Tibial nerve (tissue), 4 donors: ENCODE measurements around the gene LLGL1. TPM values are rescaled to one million over a fixed set of nuclear protein-coding genes. Genes with fewer than 3 reads are reported as not detected.
A peak's percentile ranks its signal among the peaks of the same experiment; 100 is the strongest.

Experiments used
- DNase-seq, 2 donors: peaks; one replicate each; pipeline ENCODE4 v3.0.0-alpha.2; 2019; ENCODE audit warnings: low spot score in 2 of 2
- H3K27ac ChIP-seq, 4 donors: fragments of 200-600 bp; sonication (generic) in 3 of 4; one replicate each; pipeline ENCODE4 v1.5.1; 2017 to 2019; ENCODE audit warnings: mild to moderate bottlenecking in 1 of 4
- H3K27me3 ChIP-seq, 2 donors: fragments of 200-600 bp; sonication (generic) in 1 of 2; one replicate each; pipeline versions ENCODE4 v1.5.1 to v1.6.0; 2017 to 2019
- H3K36me3 ChIP-seq, 3 donors: fragments of 200-600 bp; sonication (generic); one replicate each; pipeline ENCODE4 v1.5.1; 2018 to 2019
- H3K4me1 ChIP-seq, 4 donors: fragments of 200-600 bp; sonication (generic) in 3 of 4; one replicate each; pipeline ENCODE4 v1.5.1; 2017 to 2019
- H3K4me3 ChIP-seq, 4 donors: fragments of 200-600 bp; sonication (generic) in 3 of 4; one replicate each; pipeline ENCODE4 v1.5.1; 2017 to 2019; ENCODE audit warnings: mild to moderate bottlenecking in 1 of 4, moderate library complexity in 1 of 4
- H3K9me3 ChIP-seq, 4 donors: fragments of 200-600 bp; sonication (generic) in 3 of 4; one replicate each; pipeline ENCODE4 v1.5.1; 2017 to 2019
- EP300 ChIP-seq, 2 donors: sonication (generic); formaldehyde crosslinking; IDR thresholded peaks; one replicate each; pipeline ENCODE4 v1.6.1; 2017; ENCODE audit warnings: antibody characterized with exemption in 2 of 2, mild to moderate bottlenecking in 1 of 2
- POLR2A ChIP-seq, 2 donors: fragments of 450-650 bp; IDR thresholded peaks; one replicate each; pipeline ENCODE4 v1.6.1; 2017; ENCODE audit warnings: antibody characterized with exemption in 2 of 2, mild to moderate bottlenecking in 2 of 2, moderate library complexity in 2 of 2
- WGBS, 2 donors: methylation state at CpG; one replicate each; pipeline ENCODE4 v1.1.5; 2018; 5-methylcytosine and 5-hydroxymethylcytosine counted together
- total RNA-seq, 4 donors: library from RNA; depleted of rRNA; stranded (reverse); fragments of >200 nt; gene quantifications; one replicate each; pipeline ENCODE4 v1.1.0, GENCODE V29; 2016
- TF ChIP-seq, protein P1 (sequence below), 5 experiments: fragments of 200-600 bp in 3 of 5; fragments of 450-650 bp in 2 of 5; sonication (generic) in 3 of 5; IDR thresholded peaks; one replicate each; pipeline ENCODE4 v1.5.1; 2016 to 2019; ENCODE audit warnings: antibody characterized with exemption in 5 of 5, mild to moderate bottlenecking in 3 of 5, moderate library complexity in 2 of 5

The LLGL1 gene
- total RNA-seq, 4 donors from 2014 or later: 20.9 to 30.2 (median 27.9) TPM

GRCh38 chr17:18226284-18226945 is 980 bp downstream of the LLGL1 start:
- peaks cover 0 to 41% (median 16%) of the 10 kb centered on the region in 4 donors for H3K4me1 ChIP-seq
- TF ChIP-seq, protein P1, sequence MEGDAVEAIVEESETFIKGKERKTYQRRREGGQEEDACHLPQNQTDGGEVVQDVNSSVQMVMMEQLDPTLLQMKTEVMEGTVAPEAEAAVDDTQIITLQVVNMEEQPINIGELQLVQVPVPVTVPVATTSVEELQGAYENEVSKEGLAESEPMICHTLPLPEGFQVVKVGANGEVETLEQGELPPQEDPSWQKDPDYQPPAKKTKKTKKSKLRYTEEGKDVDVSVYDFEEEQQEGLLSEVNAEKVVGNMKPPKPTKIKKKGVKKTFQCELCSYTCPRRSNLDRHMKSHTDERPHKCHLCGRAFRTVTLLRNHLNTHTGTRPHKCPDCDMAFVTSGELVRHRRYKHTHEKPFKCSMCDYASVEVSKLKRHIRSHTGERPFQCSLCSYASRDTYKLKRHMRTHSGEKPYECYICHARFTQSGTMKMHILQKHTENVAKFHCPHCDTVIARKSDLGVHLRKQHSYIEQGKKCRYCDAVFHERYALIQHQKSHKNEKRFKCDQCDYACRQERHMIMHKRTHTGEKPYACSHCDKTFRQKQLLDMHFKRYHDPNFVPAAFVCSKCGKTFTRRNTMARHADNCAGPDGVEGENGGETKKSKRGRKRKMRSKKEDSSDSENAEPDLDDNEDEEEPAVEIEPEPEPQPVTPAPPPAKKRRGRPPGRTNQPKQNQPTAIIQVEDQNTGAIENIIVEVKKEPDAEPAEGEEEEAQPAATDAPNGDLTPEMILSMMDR (IDR thresholded peaks at IDR 0.05): no peak
- TF ChIP-seq POLR2A (IDR thresholded peaks at IDR 0.05) (no peak), EP300 (IDR thresholded peaks at IDR 0.05) (no peak)
- peak overlapping the region; percentile 45 to 77 (median 61) for H3K4me3 ChIP-seq
- peak overlapping the region; percentile 47 to 84 (median 60) for H3K27ac ChIP-seq
- DNase-seq: no peak
- H3K36me3 ChIP-seq: no peaks in the 10 kb centered on the region
- no peaks in the 10 kb centered on the region for H3K27me3 ChIP-seq
- WGBS, 2 donors: 16 to 24% methylated on average over 16 of the region's 16 CpGs
- H3K9me3 ChIP-seq: no peaks in the 10 kb centered on the region

- WGBS, 2 donors: 93 to 96% methylated on average over 5 of the region's 5 CpGs
- Histone ChIP-seq H3K4me3 (no peak overlapping the region), H3K27me3 (no peaks in the 10 kb centered on the region), H3K27ac (no peak overlapping the region), H3K9me3 (no peaks in the 10 kb centered on the region), H3K36me3 (peaks cover 0 to 12% (median 0%) of the 10 kb centered on the region in 3 donors), H3K4me1 (peaks cover 0 to 41% (median 16%) of the 10 kb centered on the region in 4 donors)
- DNase-seq: no peak
- no peak for TF ChIP-seq EP300 (IDR thresholded peaks at IDR 0.05)
- no peak for TF ChIP-seq POLR2A (IDR thresholded peaks at IDR 0.05)
- TF ChIP-seq, protein P1 (IDR thresholded peaks at IDR 0.05): no peak
These were observed 2.2 kb downstream of the LLGL1 start for GRCh38 chr17:18227635-18228034.

DNA sequence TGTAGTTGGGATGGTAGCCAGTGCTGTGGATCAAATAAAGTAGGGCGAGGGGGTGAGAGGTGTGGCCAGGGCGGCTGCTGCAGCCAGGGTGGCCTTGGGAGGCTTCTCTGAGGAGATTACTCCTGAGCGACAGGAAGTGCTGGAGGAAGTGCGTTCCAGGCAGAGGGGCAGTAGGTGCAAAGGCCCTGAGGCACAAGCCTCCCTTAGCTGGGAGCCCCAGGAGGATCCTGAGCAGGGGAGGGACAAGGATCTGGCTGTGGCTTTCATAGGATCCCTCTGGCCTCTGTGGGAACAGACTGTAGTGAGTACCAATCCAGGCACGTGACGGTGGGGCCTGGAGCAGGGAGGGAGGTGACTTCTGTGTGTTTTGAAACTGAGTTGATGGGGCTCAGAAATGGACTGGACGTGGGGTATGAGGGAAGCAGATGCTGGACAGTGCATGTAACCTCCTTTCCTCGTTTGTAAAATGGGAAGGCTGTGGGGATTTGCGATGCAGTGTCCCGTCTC is 2.8 kb downstream of the LLGL1 start:
- no peak for DNase-seq
- 86 to 87% methylated on average over 10 of the region's 10 CpGs for WGBS, 2 donors
- Histone ChIP-seq H3K4me1 (peaks cover 0 to 41% (median 16%) of the 10 kb centered on the region in 4 donors), H3K27ac (no peak overlapping the region), H3K9me3 (no peaks in the 10 kb centered on the region), H3K27me3 (no peaks in the 10 kb centered on the region), H3K4me3 (no peak overlapping the region), H3K36me3 (peaks cover 0 to 17% (median 0%) of the 10 kb centered on the region in 3 donors)
- TF ChIP-seq POLR2A (IDR thresholded peaks at IDR 0.05): no peak
- TF ChIP-seq EP300 (IDR thresholded peaks at IDR 0.05): no peak
- TF ChIP-seq, protein P1 (IDR thresholded peaks at IDR 0.05): no peak

DNA sequence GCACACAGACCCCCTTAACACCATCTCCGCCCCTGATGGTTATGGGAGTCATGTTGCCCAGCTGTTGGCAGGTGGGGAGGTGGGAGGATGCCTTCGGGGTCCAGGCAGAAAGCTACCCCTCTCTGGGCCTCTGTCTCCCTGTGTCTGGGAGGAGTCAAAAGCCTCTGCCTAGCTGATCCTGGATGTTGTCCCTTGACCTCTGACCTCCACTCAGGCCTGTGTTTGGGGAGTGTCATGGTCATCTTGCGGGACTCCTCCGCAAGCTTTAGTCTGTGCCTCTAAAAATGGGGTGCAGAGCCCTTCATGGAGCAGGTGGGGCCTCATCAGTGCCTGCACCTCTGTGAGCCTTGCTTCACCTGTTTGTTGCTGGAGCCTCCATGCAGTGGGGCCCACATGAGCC is 3.8 kb downstream of the LLGL1 start:
- TF ChIP-seq, protein P1 (IDR thresholded peaks at IDR 0.05): no peak
- TF ChIP-seq POLR2A (IDR thresholded peaks at IDR 0.05): no peak
- TF ChIP-seq EP300 (IDR thresholded peaks at IDR 0.05): no peak
- peaks cover 0 to 40% (median 16%) of the 10 kb centered on the region in 4 donors for H3K4me1 ChIP-seq
- H3K9me3 ChIP-seq: no peaks in the 10 kb centered on the region
- peaks cover 0 to 28% (median 0%) of the 10 kb centered on the region in 3 donors for H3K36me3 ChIP-seq
- DNase-seq: no peak
- peak overlapping the region in 1 of 4 donors; percentile 15 for H3K27ac ChIP-seq
- 78 to 81% methylated on average over 2 to 4 of the region's 4 CpGs for WGBS, 2 donors
- no peak overlapping the region for H3K4me3 ChIP-seq
- no peaks in the 10 kb centered on the region for H3K27me3 ChIP-seq

DNA sequence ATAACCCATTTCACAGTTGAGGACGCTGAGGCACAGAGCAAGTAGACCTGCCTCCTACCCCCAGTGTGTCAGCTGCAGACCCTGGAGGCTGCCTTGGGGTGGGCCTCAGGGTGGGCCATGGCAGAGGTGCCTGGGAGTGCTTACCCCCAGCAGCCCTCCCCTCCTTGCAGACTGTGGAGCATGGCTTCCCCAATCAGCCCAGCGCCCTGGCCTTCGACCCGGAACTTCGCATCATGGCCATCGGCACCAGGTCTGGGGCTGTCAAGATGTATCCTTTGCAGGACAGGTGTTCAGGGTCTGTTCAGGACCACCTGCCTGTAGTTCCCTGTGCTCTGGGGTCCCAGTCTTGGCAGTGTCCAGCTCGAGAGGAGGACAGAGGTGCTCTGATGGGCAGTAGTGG is 4.3 kb downstream of the LLGL1 start:
- Histone ChIP-seq H3K4me1 (peaks cover 0 to 35% (median 13%) of the 10 kb centered on the region in 4 donors), H3K27me3 (no peaks in the 10 kb centered on the region), H3K27ac (peak overlapping the region in 1 of 4 donors; percentile 48), H3K4me3 (no peak overlapping the region), H3K9me3 (no peaks in the 10 kb centered on the region), H3K36me3 (peaks cover 0 to 33% (median 0%) of the 10 kb centered on the region in 3 donors)
- whole genome bisulfite sequencing, 2 donors: 94 to 96% methylated on average over 7 of the region's 7 CpGs
- no peak for DNase-seq
- TF ChIP-seq EP300 (IDR thresholded peaks at IDR 0.05) (no peak), POLR2A (IDR thresholded peaks at IDR 0.05) (no peak)
